ENCODE data around the gene SOX8. TPM values are rescaled to one million over a fixed set of nuclear protein-coding genes. Genes with fewer than 3 reads are reported as not detected.

SOX8 gene
- total RNA-seq, 1 donor from 2014 or later: 22.8 TPM

DNA sequence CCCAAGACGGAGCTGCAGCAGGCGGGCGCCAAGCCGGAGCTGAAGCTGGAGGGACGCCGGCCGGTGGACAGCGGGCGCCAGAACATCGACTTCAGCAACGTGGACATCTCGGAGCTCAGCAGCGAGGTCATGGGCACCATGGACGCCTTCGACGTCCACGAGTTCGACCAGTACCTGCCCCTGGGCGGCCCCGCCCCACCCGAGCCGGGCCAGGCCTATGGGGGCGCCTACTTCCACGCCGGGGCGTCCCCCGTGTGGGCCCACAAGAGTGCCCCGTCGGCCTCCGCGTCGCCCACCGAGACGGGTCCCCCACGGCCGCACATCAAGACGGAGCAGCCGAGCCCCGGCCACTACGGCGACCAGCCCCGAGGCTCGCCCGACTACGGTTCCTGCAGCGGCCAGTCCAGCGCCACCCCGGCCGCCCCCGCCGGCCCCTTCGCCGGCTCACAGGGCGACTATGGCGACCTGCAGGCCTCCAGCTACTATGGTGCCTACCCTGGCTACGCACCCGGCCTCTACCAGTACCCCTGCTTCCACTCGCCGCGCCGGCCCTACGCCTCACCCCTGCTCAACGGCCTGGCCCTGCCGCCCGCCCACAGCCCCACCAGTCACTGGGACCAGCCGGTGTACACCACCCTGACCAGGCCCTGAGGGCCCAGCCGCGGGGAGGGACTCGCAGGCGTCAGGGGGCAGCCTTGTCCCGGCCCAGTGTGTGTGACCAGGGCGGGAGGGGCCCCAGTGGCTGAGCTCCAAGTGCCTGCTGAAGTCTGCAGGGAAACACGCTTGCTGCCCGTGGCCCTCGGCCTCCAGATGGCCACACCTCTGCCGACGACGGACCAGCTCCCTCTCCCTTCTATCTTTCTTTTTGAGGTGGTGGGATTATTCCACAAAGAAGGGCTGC, 3.4 kb downstream of the SOX8 start:
- no peak for FAIRE-seq
- DNase-seq (ENCODE audit: low spot score in 2 of 2): peak in 1 of 2 donors; percentile 72

- FAIRE-seq (no peak), DNase-seq (ENCODE audit: low spot score in 2 of 2) (no peak)
Observed at GRCh38 chr16:985646-986400, 4.3 kb downstream of the SOX8 start.

GRCh38 chr16:986411-986810, 4.8 kb downstream of the SOX8 start:
- DNase-seq (ENCODE audit: low spot score in 2 of 2) (no peak), FAIRE-seq (no peak)

DNA sequence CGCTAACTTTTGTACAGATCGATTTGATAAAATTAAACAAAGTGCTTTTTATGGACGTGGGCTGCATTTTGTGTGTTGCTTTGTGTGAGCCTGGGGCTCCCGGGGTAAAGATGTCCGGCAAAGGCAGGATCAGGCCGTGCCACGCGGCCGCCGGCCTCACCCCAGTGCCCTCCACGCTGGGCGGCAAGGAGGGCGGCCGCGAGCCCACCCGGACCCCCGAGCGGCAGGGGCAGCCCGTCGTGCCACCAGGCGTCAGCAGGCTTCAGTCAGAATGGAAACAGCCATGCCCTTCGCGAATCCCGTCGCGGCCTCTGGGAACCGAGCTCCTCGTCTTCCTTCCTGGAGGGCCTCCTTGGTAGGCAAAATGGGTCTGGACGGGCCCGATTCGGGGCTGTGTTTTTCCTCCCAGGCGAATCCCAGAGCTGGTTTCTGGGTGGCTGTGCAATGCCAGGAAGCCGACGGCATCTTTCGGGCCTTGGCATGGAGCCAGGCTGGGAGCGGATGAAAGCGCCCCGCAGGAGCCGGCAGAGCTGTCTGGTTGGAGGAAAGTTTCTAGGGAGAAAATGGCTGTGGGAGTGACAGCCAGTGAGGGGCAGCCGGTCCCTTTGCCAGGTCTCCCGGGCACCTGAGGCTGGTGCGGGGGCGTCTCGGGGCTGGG, 5.5 kb downstream of the SOX8 start:
- FAIRE-seq: no peak
- DNase-seq (ENCODE audit: low spot score in 2 of 2): no peak

GRCh38 chr16:987906-988305, 6.3 kb downstream of the SOX8 start:
- peak; percentile 64 to 75 for DNase-seq (ENCODE audit: low spot score in 2 of 2)
- no peak for FAIRE-seq

DNA sequence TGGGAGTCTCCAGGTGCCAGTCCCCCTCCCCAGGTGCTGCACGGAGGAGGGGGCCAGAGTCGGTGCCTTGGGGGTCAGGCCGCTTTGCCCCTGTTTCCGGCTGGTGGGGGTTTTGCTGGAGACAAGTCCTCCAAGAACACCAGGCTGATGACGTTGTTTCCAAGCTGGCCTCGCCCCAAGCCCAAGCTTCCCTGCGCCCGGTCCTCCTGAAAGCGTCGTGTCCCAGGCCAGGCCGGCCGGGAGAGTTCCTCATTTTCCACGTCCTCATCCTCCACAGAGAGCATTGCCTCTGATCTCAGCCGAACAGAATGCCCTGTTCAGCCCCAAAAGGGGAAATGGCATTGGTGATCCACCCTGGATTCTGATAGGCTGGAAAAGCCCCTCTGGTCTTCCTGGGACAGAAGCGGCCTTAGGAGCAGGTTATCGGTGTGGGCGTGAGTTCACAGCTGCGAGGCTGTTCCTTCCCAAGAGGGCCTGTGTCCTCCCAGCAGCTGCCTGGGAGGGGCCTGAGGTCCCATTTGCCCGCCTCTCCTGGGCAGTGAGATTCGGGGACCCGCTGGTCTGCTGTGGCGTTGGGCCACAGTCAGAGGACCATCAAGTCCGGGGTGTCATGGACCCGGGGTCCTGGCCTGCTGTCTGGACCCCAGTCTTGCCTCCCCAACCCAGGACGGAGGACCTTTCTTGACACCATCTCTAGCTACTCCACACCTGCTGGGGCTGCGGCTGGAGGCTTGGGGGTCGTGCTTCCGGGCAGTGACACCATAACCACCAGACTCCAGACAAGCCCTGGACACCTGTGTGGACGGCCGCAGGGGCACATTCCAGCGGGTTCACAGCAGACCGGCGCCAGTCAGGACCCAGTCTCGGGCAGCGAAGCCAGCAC, 7.1 kb downstream of the SOX8 start:
- no peak for DNase-seq (ENCODE audit: low spot score in 2 of 2)
- FAIRE-seq: no peak

DNA sequence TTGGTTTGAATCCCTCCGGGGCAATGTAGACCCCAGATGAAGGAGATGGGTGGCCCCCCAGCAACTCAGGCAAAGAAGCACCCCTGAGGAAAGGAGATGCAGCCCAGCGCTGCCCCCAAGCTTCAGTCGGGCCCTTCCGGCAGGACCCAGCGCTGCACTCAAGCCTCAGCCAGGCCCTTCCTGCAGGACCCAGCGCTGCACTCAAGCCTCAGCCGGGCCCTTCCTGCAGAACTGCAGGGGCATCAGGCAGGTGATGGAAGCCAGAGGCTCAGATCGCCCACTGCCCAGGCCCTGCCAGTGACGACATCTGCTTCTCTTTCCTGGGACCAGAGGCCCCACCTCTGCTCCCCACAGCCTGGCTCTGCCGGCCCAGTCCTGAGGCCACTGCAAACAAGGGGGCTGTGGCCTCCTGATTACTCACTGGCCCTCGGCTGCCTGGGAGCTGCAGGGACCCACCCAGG, 7.8 kb downstream of the SOX8 start:
- FAIRE-seq (no peak), DNase-seq (ENCODE audit: low spot score in 2 of 2) (no peak)

DNA sequence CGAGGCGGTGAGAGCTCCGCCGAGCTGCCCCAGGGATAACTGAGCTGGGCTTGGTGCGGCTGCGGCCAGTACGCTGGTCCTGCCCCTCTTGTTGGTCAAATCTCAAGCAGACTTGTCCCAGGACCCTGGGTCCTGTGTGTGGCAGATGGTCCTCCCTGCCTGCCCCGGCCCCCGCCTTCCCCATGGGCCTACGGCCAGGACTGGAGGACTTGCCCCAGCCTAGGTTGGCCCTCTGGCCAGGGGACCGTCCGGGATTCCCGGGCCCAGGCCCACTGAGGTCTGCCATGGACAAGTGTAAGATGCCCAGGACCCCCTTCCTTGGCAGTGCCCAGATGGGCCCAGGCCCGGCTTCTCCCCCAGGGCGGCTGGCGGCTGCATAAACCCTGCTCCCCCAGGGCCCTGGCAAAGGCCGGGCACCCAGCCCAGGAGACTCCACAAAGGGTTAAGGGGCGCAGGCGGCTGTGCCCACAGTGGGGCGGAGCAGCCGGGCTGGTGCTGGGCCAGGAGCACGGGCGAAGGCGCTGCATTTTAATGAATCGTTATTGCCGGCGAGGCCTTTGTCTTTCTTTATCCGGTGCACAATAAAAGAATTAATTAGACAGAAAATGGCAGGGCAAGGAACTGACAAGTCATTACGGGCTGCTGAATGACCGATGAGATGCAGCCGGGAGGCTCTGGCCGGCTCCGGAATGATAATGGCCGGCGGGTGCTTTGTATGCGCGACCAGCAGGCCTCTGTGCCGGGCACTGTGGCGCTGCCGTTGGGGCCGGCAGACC, 9.1 kb downstream of the SOX8 start:
- FAIRE-seq: no peak
- DNase-seq (ENCODE audit: low spot score in 2 of 2): peak; percentile 72 to 73

GRCh38 chr16:991345-991744, 9.8 kb downstream of the SOX8 start:
- DNase-seq (ENCODE audit: low spot score in 2 of 2): no peak
- no peak for FAIRE-seq

DNA sequence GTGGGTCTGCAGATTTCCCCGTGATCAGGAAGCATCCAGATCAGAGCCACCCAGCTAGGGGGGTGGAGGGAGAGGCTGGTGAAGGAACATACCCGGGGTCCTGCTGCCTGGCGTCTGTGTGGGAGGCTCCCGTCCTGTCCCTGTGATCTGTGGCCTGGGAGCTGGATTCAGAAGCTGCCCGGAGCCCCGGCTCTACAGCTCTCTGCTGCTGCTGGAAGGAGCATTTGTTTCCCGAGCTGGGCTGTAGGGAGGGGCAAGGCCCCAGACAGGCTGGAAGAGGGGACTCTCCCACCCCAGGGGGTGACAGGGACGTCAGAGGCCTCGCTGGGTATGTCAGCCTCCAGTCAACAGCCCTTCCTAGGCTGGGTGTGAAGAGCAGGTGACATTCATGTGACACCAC, 10.2 kb downstream of the SOX8 start:
- FAIRE-seq: no peak
- DNase-seq (ENCODE audit: low spot score in 2 of 2): no peak

DNA sequence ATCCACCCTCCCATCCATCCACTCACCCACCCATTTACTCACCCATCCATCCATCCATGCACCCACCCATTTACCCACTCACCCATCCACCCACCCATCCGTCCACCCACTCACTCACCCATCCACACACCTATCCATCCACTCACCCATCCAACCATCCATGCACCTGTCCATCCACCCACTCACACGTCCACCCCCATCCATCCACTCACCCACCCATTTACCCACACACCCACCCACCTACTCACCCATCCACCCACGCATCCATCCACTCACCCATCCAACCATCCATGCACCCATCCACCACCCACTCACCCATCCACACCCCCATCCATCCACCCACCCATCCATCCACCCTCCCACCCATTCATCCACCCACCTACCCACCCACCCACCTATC, 12.2 kb downstream of the SOX8 start:
- DNase-seq (ENCODE audit: low spot score in 2 of 2) (no peak), FAIRE-seq (no peak)

- FAIRE-seq (no peak), DNase-seq (ENCODE audit: low spot score in 2 of 2) (no peak)
Observed at GRCh38 chr16:995087-995486, 13.5 kb downstream of the SOX8 start.

DNA sequence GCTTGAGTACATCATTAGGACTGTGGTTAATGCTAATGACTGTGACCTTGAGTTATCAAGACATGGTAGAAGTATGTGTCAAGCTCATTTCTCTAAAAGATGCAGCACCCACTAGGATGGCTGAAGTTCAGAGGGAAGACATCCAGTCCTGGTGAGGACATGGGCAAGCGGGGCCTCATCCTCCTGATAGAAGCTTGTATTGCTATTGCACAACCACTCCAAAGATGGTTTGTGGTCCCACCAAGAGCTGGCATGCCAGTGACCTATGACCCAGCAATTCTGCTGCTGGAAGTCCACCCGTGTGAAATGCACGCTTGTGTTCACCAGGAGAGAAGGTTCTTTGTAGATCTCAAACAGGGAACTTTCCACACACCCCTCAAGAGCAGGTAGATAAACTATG, 14.2 kb downstream of the SOX8 start:
- DNase-seq (ENCODE audit: low spot score in 2 of 2): no peak

DNA sequence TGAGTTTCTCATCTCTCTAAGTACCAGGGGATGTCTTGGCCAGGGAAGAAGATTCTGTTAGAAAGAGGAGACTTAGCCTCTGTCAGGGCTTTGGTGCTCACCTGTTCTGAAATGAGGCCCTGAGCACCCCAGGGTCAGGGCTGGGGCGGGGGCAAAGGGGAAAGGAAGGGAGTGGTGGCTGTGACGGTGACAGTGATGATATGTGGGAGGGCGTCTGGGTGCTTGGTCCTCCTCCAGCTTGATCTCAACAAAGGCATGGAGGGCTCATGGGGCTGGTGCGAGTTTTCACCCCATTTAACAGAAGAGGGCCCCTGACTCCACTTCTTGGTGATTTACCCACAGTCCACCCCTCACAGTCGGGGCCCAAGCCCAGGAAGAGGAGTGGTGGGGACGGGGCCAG, 15.1 kb downstream of the SOX8 start:
- no peak for FAIRE-seq

More for the DNA sequence above, 14.2 kb downstream of the SOX8 start:
- FAIRE-seq: no peak

GRCh38 chr16:997440-998051, 16.0 kb downstream of the SOX8 start:
- DNase-seq (ENCODE audit: low spot score in 2 of 2): peak in 1 of 2 donors; percentile 73
- FAIRE-seq: no peak

More for the DNA sequence above, 15.1 kb downstream of the SOX8 start:
- DNase-seq (ENCODE audit: low spot score in 2 of 2): no peak

- DNase-seq (ENCODE audit: low spot score in 2 of 2) (no peak), FAIRE-seq (no peak)
Observed at GRCh38 chr16:998211-998610, 16.6 kb downstream of the SOX8 start.

- FAIRE-seq: no peak
Observed at GRCh38 chr16:998615-999014, 17.0 kb downstream of the SOX8 start.

GRCh38 chr16:999677-1000076, 18.1 kb downstream of the SOX8 start:
- DNase-seq (ENCODE audit: low spot score in 2 of 2): no peak
- FAIRE-seq: no peak

More at GRCh38 chr16:998615-999014, 17.0 kb downstream of the SOX8 start:
- no peak for DNase-seq (ENCODE audit: low spot score in 2 of 2)

DNA sequence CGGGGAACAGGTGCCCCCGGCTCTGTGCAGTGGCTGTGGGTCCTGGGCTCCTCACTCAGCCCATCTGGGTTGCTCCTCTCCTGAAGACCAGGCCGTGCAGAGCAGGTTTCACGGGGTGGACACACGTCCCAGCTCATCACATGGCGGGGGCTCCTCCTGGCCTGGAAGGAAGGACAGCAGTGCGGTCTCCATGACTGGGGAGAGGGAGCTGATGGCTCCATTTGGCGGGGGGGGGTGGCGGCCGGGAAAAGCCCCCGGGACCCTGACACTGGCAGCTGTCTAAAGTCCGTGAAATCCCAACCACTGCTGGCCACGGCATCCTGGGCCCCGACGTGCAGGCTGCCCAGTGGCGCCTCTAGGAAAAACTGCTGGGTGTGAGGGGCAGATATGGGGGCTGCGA, 19.0 kb downstream of the SOX8 start:
- no peak for FAIRE-seq

More for the DNA sequence above, 19.0 kb downstream of the SOX8 start:
- DNase-seq (ENCODE audit: low spot score in 2 of 2): no peak
